Suprapubic skin (tissue), 4 donors: ENCODE results near the gene POLD1.

ENCODE experiments used
- CTCF ChIP-seq, 2 donors: fragments of 200-600 bp in 1 of 2; fragments of 450-650 bp in 1 of 2; sonication (generic) in 1 of 2; IDR thresholded peaks; one replicate each; pipeline ENCODE4 v1.5.1; 2016 to 2019; ENCODE audit warnings: antibody characterized with exemption in 2 of 2, mild to moderate bottlenecking in 1 of 2, moderate library complexity in 1 of 2
- POLR2A ChIP-seq, 2 donors: fragments of 450-650 bp; IDR thresholded peaks; one replicate each; pipeline ENCODE4 v1.6.1; 2017; ENCODE audit warnings: antibody characterized with exemption in 2 of 2, mild to moderate bottlenecking in 2 of 2, moderate library complexity in 2 of 2
- POLR2AphosphoS5 ChIP-seq, 3 donors: sonication (generic); formaldehyde crosslinking; IDR thresholded peaks; one replicate each; pipeline ENCODE4 v1.6.1; 2017; ENCODE audit warnings: antibody characterized with exemption in 3 of 3

GRCh38 chr19:50413531-50413930, 29.4 kb downstream of the POLD1 start:
- TF ChIP-seq CTCF (IDR thresholded peaks at IDR 0.05) (no peak), POLR2A (IDR thresholded peaks at IDR 0.05) (no peak), POLR2AphosphoS5 (IDR thresholded peaks at IDR 0.05) (no peak)
